Stimulated activated CD8-positive, alpha-beta memory T cell treated with anti-CD3 and anti-CD28 coated beads, Interleukin-4, amount 100 ng/mL, for 24 hours (primary cell): ENCODE data around the gene PLXNB1.
"Not testable (repeated sequence)": the region's sequence is repeated elsewhere in the genome, so short reads cannot be mapped to it uniquely, and the experiment has no call there.

ENCODE experiments used
- DNase-seq: peaks from one replicate; pipeline ENCODE4 v3.0.0-alpha.2; 2020; ENCODE audit warnings: low read depth

PLXNB1 gene

DNA sequence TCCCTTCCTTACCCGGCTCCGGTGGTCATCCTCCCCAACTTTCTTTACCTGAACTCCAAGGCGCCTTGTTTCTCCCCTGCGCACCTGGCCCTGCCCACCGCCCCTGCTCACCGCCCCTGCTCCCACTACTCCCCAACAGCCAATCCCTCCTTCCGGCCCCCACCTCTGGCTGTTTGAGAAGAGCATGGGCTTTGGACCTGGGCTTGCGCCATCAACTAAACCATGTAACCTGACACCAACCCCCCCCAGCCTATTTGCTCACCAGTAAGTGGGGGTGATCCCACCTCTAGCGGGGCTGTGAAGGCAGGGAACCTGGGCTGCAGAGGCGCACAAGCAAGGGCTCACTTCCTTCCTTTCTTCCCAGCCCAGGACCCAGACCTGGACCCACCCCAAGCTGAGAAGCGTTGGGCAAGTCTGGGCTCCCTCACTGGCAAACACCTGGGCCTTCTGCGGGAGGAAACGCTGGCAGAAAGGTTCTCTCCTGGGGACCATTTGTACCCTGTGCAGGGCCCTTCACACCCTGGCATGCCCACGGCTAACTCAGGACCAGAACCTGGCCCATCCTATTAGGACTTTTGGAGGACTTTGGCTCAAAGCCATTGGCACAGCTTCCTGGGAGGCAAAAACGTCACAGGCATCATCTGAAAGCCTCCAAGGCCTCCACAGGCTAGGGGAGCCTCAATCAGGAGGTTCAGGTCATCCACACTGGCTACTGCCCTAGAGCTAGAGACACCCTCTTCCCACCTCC, at the start of gene PLXNB1:
TSS of gene PLXNB1 (minus strand) at position 127 of the 748 bp plus-strand sequence. CDS start 5,475 bp downstream, outside the sequence.
- no peak for DNase-seq

DNA sequence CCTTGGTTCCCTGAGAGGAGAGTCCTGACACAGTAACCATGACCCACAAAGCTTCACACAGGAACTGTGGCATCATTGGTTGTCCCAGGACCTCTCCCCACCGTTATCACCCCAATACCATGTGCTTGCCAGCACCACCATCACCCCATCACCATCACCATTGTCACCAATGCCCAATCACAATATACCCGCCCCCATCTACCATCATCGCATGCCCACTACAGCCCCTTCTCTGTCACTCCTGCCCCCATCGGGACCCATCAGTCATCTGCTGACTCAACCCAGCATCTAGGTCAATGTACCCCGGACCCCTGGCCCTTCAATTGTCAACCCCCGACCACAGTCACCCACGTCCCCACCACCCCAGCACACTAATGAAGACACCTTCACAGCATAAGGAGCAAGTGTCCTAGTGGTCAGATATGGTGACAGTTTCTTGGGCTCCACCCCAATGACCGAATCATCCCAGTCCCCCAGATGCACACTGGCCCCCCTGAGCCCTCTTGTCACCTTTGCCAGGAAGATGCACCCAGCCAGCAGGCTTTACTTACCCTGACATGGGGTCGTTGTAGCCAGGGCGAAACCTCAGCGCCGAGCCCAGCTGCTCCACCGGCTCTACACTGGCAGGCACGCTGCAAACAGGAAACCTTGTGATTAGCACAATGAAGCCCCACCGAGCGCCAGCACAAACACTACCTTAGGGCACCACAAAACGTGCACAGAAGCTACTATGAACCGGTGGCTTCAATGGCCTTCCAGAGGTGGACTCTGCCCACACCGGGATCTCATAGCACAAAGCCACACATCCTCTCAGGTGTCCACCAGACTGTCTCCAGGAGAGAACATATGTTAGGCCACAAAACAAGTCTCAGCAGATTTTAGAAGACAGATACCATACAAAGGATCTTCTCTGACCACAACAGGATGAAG, 49.0 kb upstream of the PLXNB1 start:
- no peak for DNase-seq

DNA sequence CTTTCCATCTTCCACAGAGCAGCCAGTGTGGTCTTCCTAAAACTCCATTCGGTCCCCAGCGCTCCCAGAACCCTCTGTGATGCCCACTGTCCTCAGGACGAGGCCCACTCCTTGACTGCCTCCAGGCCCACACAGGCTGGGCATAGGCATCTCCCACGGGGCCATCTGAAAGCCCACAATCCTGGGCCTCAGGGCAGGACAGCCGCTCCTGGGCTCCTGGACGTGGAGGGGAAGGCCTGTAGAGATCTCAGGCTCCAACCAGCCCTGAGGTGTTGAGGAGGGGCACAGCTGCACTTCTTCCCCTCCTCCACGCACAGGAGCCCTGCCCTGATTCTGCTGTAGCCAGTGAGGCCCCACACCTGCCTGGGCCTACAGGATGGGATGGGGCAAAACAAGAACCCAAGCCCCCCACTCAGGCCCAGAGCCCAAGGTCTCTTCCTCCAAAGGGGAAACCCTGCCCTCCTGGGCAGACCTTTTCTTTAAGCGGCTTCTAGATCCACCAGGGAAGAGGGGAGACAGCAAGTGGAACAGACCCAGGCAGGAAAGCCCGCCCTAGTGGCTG, 48.2 kb upstream of the PLXNB1 start:
- DNase-seq: no peak

DNA sequence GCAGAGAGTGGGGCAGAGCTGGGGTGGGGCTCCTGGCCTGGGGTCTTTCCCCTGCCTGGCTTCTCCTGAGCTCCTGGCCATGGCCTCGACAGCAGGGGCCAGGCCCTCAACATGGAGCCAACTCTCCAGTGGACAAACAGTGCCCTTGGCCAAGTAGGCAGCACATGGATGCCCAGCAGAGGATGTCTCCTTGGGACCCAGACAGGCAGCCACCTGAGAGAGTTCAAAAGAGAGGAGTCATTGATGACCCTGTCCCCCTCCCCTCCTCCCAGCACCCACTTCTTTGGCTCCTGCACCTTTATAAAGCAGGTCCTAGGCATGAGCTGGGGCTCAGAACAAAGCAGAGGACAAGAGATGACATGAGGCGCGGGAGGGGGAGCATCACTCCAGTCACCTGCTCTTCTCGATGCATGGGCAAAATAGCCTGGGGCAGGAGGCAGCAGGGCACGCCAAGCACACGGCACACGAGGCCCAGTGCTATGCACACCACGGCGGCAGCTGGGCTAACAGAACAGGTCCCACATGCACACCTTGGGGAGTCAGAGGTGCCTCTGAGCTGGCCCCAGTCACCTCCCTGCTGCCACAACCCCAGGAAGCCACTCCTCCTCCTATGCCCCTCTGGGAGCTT, 46.7 kb upstream of the PLXNB1 start:
- DNase-seq: no peak

DNA sequence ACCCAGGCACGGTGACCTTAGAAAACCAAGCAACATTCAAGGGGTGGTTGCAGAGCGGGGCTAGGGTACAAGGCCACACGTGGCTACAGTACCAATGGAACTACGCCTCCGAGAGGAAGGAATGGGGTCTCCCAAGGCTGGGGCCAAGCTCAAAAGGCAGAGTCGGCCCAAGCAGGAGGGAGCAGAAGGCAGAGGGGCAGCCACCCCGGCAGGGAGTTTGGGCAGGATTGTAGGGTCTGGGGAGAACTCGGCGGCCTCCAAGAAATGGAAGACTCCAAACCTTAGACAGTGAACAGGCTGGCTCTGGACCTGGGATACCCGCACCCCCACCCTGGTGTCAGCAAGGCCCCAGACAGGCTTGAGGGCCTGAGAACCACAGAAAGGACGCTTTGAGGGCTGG, 45.3 kb upstream of the PLXNB1 start:
- no peak for DNase-seq

DNA sequence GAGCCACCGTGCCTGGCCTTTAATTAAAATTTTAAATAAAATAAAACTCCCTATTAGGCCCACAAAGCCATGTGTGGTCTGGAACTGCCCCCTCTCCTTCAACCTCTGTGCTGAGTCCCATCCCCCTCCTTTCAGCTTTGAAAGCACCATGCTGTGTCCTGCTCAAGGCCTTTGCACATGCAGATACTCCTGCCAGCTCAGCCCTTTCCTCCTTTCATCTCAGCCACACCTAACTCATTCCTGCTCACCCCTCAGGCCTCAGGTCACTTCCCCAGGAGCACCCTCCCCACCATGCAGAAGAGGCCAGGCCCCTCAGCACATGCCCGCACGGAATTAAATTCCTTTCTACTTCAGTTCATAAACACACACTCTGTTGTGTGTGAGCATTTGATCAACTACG, 44.7 kb upstream of the PLXNB1 start:
- no peak for DNase-seq

- not testable (repeated sequence) for DNase-seq
These were observed 44.1 kb upstream of the PLXNB1 start for GRCh38 chr3:48474031-48474430.

DNA sequence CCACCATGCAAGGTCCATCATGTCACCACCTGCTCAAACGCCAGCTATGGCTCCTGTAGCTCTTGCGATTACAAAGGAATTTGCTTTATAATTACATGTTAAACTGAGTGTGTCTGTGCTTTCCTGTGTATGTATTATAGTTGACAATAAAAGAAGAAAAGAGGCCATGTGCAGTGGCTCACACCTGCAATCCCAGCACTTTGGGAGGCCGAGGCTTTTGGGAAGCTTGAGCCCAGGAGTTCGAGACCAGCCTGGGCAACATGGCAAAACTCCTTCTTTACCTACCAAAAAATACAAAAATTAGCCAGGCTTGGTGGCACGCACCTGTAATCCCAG, 43.7 kb upstream of the PLXNB1 start:
- no peak for DNase-seq

DNA sequence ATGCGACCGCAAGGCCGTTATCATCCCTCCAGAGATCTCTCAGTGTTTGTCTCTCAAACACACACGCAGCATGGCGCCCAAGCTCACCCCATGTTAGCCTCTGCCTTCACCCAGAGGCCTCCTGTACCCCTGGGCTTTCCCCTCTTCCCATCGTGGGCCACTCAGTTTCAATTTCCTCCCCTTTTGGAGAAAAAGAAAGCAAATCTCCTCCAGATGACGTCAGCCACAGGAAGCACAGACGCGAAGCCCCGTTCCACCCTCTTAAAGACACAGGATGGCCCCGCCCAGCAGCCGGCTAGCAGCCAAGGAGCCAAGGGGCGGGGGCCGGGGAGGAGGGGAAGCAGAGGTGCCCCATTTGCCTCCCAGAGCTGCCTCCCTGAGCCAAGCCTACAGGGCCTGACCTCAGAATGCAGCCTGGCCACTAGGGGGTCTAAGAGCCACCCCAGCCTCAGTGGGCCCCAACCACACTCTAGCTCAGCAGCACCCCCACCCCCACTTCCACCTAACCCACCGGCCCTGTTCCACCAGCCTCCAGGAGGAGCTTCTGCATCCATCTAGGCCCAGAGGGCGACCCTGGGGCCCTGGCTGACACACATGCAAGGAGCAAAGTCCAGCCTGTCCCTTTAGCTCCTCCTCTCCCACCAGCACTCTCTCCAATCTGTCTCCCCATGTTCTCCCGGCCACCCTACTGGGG, 43.2 kb upstream of the PLXNB1 start:
- peak; percentile 88 for DNase-seq

DNA sequence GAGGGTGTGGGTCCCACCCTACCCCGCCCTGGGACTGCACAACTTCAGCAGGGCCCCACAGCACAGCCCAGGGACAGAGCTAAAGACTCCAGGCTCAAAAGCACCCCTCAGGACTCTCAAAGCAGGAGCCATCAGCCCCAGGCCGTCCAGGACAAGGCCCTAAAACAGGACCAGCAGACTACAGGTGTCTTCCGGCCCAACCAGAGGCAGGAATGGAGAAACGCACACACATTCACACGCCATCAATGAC, 42.7 kb upstream of the PLXNB1 start:
- no peak for DNase-seq

DNA sequence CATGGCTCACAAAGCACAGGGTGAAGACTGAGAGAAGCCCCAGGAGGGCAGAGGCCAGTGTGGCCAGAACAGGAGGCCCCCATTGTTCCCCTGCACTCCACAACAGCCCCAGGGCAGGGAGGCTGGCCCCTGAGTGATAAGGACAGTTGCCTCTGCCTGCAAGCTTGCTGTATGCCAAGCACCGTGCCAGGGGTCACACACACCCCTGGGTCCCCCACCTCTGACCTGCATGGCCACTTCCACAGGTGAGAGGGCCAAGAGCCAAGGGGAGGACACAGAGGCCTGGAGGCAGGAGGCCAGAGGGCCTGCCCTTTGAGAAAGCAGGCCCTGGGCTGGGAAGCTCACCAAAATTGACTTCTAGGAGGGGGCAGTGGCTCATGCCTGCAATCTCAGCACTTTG, 40.4 kb upstream of the PLXNB1 start:
- no peak for DNase-seq

GRCh38 chr3:48469046-48469915, 39.4 kb upstream of the PLXNB1 start:
- DNase-seq: no peak

DNA sequence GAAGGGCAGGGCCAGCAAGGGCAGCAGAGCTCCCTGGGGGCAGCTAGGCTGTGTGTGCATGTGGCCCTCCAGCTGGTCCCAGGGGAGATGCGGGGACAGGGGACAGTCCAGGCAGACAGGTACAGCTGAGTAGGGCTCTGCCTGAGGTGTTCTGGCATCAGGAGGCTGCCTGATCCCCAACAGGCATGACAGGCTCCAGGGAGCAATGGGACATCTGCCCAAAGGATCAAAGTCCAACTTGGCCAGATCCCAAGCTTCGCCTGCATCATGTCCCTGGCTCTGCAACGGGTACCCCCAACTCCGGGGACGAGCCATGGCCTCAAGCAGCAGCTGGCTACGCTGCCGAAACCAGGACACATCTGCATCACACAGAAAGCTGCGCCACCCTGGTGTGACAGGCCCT, 38.4 kb upstream of the PLXNB1 start:
- no peak for DNase-seq

DNA sequence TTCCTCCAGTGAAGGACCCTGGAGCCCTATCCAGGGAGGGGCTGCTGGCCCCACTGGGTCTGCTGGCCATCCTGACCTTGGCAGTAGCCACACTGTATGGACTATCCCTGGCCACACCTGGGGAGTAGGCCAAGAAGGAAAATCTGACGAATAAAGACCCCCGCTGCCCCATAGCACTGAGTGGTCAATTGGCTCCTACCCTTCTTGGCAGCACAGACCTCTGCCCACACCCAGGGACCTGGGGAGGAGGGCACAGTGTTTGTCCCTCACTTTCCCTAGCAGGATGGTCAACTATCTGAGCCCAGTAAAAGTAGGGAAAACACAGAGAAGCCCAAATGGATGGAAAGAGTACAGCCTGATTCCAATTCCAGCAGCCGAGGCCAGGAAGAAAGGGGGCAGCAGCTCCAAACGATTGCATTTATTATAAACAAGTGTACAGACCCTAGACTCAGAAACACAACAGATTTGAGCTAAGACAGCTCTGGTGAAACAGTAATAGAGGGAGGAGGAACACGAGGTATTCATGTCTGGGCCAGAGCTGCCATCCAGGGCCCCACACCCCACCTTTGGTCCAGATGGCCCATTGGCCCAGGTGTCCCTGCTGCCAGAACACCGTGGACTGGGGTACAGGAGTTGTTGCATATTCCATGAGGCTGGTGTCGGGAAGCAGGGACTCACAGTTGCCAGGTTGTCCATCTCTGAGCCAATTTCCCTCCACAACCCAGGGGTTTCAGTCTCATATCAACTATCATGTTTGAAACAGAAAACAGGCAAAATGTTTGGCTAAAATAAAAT, 37.8 kb upstream of the PLXNB1 start:
- no peak for DNase-seq

GRCh38 chr3:48467110-48467454, 37.2 kb upstream of the PLXNB1 start:
- no peak for DNase-seq

GRCh38 chr3:48466386-48467109, 36.7 kb upstream of the PLXNB1 start:
- no peak for DNase-seq

DNA sequence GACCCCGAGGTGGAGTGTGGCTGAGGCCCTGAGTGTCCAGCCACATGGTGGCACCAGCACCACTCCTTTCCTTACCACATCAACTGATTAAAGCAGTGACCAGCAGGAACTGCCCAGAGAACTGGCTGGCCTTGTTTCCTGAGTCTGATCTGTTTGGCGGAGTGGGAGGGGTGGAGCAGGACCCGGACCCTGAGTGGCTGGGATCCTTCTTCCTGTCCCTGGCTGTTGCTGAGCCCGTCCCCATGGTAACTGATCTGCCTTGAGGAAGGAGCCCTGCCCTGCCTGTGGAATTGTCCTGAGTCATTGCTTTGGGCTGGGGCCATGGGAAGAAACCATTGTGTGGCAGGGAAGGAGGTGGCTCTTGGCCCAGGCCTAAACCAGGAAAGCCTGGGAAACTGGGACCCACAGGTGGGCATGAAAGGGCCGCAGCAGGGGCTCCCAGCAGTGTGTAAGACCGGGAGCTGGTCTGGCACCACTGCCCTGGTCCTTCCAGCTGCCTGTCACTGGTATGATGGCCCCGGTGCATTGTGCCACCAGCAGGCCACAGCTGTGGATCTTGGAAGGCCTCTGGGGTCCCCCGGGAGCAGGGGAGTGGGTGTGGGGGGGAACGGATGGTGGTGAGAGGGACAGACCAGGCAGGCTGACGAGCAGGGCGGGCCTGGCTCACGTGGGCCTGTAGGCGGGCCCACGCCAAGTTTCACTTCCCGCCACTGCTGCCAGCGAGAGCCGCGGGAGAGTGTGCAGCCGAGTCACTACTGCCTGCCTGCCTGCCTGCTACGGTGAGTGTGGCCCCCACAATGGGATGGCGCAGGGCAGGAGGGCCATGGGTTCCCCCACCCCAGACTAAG, 35.9 kb upstream of the PLXNB1 start:
- DNase-seq: peak; percentile 72

DNA sequence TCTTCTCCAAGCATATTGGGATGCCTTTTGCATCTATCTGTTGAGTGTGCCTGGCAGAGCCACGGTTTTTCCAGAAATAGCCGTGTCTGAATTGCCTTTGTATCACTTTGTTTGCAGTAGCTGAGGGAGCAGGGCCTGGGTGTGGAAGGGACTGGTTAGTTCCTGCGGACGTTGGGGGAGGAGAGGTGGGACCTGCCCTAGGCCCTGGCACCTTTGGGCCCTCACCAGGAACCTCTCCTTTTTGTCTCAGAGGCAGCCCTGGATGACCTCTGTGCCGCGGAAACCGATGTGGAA, 35.3 kb upstream of the PLXNB1 start:
- no peak for DNase-seq

DNA sequence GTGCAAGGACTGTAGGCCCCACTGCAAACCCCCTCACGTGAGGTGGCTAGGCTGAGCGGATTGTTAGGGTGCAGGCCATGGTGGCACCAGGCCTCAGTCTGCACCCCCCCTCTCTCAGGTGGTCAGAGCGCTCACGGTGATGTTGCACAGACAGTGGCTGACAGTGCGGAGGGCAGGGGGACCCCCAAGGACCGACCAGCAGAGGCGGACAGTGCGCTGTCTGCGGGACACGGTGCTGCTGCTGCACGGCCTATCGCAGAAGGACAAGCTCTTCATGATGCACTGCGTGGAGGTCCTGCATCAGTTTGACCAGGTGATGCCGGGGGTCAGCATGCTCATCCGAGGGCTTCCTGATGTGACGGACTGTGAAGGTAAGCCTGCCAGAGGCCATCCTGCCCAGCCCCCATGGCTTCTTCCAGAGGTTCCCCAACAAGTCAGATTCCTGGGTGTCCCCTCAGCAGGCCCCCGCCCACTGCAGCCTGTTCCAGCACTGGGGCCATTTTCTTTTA, 34.9 kb upstream of the PLXNB1 start:
- DNase-seq: no peak
